ENCODE measurements around the gene ZNG1A.
"Not testable (repeated sequence)": the region's sequence is repeated elsewhere in the genome, so short reads cannot be mapped to it uniquely, and the experiment has no call there.

Gene ZNG1A

DNA sequence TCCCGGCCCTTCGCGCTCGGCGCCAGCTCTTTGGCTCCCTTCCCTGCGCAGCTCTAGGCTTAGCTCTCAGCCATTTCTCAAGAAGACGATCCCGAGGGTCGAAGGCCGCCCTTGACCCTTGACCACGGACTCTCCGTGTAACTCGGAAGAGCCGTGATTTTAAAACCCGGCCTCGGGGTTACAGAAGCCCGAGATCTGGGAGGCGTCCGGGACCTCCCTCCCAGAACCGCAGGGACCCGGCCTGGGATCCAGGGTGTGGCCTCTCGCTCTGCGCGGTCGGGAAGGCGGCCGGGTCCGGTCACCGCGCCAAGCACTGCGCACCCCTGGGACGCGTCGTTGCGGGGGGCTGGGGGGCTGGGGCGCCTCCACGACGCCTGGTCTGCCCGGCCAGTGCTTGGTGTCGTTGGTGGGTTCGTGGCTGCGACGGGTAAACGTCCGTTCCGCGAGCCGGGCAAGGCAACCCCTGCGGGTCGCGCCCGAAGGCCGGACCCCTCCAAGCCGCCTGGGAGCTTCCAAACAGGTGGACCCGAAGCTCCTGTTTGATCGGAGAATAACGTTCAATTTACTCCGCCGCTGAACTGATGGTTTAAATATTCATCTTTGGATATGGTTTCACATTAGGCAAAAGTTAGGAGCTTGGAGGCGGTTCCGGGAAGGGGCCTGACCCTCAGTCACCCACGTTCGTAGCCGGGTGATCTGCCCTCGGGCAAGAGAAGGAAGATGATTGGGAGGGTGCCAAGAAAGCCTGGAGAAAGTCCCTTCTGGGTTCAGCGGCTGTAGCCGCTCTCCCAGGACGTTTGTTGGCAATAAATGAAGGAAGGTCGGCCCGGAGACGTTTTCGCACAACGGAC, 64.4 kb downstream of the ZNG1A start:
- FAIRE-seq; DNase-seq (ENCODE audit: insufficient read length, low spot score): not testable (repeated sequence)

DNA sequence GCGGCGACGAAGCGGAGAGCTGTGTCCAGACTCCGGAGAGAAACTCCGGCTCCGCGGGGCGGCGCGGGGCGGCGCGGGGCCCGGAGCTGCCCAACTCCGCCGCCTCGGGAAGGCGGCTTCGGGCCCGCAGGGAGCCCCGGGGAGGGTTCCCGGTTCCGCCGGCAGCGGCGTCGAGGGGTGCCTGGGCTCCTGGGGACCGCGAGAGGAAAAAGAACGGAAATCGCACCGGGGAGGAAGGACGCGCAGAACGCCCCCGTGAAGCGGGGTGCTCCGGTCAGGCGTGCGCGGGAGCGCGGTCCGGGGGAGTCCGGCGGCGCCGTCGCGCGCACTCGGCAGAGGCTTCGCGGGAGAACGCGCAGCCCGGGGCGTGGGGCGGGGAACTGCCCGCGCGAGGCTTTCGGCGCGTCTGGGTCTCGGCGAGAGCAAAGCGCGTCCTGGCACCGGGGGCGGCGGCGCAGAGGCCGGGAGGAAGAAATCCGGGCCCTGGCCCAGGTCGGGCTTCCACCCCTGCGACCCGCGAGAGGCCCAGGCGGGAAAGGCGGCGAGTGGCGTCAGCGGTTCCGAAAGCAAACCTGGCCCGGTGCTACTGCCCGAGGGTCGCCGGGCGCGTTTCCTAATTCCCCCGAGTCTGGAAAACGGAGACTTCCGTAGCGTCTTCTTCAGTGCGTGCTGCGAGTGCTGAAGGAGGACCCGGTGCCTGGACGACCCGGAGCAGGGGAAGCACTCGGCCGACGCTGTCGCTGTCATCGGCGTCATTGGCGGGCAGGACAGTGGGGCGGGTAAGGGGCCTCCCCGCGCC, 65.2 kb downstream of the ZNG1A start:
- FAIRE-seq; DNase-seq (ENCODE audit: insufficient read length, low spot score): not testable (repeated sequence)

DNA sequence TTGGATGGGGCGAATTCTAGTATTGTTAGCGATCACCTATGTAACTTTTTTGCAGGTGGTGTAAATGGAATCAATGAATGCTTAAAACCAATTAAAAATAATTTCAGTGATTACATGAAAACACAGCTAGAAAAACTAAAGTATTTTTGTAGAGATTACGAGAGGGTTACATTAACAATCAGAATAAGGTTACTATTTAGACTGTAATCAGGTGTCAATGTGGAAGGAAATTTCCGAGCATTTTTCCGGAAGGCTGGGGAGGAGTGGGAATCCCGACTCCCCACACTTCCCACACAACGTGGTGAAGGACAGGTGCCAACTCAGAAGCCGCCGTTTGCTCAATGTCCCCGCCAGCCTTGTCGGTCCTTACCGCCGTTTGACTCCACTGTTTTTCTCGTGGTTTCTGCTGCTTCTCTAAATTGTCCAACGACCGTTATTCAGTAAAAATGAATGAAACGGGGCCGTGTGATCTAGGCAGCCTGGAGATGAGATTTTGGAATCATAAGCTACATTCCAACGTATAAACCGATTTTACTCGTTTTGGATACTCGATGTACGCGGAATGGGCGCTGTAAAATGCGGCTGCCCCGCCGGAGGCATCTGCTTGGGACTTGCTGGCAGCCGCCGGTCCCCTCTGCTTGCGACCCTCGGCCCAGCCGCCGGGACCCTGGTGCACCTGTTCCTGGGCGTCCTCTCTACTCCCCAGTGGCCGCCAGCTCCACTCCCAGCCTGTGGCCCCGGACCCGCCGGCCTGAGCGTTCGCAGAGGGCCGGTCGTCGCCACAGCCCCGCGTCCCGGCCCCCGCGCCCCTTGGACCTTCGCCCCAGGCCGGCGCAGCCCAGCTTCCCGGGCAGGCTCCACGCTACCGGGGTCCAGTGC, 66.0 kb downstream of the ZNG1A start:
- not testable (repeated sequence) for DNase-seq (ENCODE audit: insufficient read length, low spot score); FAIRE-seq

DNA sequence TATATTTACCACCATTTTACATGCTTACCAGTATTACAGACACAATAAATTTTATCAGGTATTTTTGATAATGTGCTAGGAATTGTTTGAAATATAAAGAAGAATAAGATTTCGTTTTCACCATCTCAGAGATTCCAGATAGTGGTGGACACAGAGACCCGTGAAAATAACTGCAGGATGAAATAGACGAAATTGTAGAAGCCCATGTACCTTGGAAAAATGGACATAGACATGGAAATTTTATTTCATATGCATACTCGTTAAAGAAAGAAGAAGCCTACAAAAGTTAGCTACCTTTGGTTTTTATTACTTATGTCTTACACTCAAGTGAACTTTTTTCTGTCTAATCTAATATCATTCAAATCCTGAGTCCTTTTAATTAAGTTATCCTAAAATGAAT, 68.2 kb downstream of the ZNG1A start:
- not testable (repeated sequence) for FAIRE-seq; DNase-seq (ENCODE audit: insufficient read length, low spot score)

DNA sequence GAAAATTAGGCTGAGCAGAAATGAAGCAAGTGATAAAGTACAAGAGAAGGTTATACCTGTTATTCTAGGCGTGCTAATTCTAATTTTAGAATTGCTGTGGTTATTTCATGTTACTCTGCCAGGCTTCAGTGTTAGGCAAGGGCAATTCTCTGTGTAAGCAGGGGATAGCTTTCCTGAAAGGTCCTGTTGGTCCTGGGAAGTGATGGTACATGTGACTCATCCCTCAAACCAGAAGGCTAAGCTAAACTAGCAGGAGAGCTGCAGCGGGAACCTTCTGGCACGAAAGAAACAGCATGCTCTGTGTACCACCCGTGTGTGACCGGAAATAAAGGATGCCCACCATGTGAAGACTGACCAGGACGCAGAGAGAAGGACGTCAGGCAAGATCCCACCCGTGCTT, 69.3 kb downstream of the ZNG1A start:
- DNase-seq (ENCODE audit: insufficient read length, low spot score); FAIRE-seq: not testable (repeated sequence)

DNA sequence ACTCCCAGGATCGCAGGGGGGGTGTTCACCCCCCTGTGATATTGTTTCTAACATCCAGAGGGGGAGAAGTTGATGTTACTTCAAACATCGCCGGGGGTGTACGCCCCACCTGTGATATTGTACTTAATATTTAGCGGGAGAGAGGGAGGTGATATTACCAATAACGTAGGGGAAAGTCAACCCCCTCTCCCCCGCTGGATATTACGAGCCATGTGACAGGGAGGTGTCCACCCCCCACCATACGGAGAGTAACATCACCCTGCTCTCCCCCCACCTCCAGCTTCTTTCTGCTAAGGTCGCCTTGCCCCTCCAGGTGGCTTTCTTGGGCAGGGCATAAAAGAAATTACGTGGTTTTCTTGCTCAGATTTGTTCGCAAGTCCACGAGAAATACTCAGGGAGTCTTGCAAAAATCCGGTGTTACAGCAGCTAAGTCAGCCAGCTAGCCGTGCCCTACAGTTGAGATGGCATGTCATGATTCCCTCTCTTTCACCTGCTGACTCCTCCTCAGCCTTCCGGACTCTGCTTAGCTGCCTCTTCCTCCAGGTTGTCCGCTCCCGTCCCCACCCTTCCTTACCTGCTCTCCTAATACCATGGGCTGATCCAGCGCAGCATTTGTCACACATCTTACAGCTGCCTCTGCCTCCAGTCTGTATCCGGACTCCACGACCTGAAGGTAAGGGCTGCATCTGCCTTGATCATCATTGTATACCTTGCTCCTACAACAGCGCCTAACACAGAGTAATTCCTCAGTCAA, 69.9 kb downstream of the ZNG1A start:
- FAIRE-seq; DNase-seq (ENCODE audit: insufficient read length, low spot score): not testable (repeated sequence)

DNA sequence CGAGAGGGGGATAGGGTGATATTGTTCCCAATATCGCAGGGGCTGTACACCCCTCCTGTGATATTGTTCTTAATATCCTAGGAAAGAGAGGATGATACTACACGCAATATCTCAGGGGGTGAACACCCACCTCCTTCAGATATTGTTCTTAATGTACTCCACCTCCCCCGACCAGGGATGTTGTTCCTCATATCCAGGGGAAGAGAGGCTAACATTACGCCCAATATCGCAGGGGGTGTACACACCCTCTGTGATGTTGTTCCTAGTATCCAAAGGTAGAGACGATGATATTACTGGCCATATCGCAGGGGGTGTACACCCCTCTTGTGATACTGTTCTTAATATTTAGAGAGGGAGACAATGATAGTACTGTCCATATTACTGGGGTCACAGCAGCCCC, 72.9 kb downstream of the ZNG1A start:
- FAIRE-seq; DNase-seq (ENCODE audit: insufficient read length, low spot score): not testable (repeated sequence)

DNA sequence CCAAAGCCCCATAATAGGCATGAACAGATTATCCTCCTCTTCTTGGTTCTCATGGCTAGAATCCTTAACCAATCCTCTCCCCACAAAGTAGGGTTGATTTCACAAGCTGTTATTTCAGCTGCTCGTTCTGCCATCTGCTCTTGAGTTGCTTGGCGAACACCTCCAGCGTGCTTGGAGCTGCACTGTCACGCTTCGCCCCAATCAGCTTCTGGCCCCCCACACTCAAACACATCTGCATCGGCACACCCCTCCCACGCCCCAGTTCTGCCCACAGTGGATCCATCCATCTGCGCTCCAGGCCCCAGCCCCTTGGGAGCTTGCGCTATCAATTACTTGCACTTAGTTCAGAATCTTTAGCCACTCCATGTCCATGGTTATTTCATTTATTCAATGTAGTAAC, 78.4 kb downstream of the ZNG1A start:
- FAIRE-seq; DNase-seq (ENCODE audit: insufficient read length, low spot score): not testable (repeated sequence)

DNA sequence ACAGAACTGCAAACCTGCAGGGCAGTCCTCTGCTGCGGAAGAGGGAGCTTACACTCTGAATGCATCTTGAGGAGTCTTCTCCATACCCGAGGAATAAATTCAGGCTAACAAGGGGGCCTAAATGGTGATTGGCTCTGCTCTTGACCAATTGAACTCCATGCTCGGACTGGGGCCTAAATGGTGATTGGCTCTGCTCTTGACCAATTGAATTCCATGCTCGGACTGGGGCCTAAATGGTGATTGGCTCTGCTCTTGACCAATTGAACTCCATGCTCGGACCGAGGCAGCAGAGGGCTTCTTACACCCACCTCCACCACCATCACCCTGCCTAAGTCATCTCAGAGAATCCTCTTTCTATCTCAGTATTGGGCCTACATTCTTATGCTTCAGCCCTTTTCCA, 79.0 kb downstream of the ZNG1A start:
- FAIRE-seq; DNase-seq (ENCODE audit: insufficient read length, low spot score): not testable (repeated sequence)

DNA sequence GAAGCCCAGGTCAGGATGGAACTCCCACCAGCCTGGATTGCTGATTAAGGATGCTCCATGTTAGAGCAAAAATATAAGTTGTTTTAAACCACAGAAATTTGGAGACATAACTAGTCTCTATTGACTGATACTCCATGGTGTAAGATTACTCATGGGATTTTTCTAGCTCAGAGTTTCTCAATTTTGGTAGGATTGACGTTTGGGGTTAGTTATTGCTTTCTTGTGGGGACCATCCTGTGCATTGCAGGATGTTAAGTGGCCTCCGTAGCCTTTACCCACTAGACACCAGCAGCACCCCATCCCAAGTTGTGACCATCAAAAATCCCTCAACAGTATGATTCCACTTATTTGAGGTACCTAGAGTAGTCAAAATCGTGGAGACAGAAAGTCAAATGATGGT, 80.1 kb downstream of the ZNG1A start:
- not testable (repeated sequence) for FAIRE-seq; DNase-seq (ENCODE audit: insufficient read length, low spot score)

DNA sequence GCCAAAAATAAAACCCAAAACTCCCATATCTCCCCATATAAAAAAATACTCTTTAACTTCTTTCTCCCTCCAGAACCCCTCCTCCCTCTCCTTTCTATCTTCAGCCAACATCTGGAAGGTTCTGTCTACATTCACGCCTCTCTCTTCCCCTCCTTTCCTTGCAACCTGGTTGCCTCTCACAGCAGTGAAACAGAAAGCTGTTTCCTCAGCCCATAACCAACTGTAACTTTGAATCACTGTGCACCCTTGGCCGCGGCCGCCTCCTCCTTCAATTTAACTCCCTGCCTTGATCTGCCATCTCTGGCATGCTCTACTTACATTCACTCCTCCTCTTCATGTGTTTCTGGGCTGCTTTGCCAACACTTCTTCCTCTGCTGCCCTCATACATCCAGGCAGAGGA, 83.9 kb downstream of the ZNG1A start:
- FAIRE-seq; DNase-seq (ENCODE audit: insufficient read length, low spot score): not testable (repeated sequence)

DNA sequence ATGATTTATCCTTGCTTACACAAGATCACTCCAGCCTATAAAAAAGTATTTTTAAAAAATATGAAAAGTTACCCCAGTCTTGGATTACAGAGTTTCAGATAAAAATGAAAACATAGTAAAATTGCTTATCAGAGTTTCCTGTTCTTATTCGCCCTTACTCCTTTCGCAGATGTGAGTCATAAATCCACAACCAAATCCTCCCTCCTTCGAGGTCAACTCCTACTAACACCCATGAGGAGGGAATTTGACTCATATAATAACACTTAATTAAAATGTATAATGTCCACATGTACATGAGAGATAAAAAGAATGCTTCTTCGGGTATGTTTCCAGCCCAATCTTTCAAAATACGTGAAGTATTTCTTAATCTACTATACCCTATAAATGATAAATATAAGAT, 84.5 kb downstream of the ZNG1A start:
- not testable (repeated sequence) for DNase-seq (ENCODE audit: insufficient read length, low spot score); FAIRE-seq

DNA sequence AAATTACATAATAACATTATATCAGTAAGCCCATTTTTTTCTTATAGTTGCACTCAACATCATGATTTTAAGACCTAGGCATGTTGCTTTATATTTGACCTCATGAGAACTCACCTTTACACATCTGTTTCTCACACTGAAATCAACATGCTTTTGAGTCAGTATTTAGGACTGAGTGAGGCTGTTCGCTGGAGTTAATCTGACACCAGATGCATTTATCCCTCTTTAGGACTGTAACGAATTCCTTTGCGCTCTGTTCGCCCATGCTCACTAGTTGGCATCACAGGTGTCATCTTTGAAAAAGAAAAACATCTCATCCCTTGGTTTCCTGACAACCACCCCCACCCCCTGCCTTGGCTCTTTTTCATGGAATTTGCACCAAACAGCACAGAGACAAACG, 84.9 kb downstream of the ZNG1A start:
- FAIRE-seq; DNase-seq (ENCODE audit: insufficient read length, low spot score): not testable (repeated sequence)

DNA sequence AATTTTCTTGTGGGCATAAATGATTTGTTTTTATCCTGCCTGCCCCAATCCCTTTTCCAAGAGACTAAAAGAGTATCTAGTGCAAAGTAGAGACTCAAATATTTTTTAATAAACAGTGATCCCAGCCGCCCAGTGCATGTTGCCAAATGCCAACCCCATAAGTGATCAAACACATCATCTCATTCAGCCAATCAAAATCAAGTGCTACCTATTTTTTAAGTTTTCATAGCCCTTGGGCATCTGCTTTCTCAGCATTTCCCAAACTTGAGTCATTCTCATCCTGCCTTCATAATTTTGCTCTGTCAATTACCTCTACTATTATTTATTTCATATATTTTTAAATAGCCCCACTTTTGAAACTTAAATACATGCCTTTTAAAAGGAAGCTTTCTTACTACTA, 88.0 kb downstream of the ZNG1A start:
- DNase-seq (ENCODE audit: insufficient read length, low spot score); FAIRE-seq: not testable (repeated sequence)

DNA sequence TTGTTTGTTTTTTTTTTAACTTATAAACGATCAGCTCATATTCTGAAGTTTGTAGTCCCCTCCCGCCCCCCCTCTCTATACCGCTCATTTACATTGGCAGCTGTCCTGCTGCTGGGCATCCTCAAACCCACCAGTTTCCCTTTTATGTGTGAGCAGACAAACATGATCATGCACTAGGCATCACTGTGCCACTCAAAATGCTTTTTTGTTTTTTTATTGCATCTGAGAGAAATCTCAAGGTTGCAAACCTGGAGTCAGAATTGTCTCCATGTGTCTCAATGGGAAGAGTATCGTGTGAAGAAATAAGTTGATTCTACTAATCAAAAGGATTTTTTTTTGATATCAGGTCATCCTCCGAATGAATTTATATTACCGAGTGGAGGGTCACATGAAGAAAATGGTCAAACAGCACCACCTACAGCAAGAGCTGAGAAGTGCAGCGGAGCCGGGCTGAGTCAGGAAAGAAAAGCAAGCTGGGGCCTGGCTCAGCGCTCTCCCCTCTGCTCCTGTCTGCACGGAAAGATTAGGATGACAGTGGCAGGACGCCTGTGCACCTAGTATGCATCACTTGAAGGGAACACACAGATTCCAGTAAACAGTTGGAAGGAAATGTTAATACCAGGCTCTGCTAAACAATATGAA, 90.3 kb downstream of the ZNG1A start:
- DNase-seq (ENCODE audit: insufficient read length, low spot score); FAIRE-seq: not testable (repeated sequence)

DNA sequence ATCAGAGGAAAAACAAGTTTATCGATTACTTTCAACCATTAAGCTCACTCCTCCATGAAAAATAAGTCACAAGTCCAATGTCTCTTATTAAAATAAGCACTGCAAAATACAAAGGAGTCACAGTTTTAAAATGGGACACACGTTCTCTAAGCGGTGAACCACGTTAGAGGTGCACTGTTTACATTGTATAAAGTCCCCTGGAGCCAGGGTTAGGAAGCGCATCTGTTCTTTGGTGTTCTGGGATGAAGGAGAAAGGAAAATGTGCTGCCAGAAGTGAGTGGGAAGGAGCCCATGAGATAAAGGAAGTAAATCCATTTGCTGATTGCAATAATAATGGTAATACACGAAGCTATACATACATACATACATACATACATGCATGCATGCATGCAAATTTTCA, 91.0 kb downstream of the ZNG1A start:
- not testable (repeated sequence) for DNase-seq (ENCODE audit: insufficient read length, low spot score); FAIRE-seq

DNA sequence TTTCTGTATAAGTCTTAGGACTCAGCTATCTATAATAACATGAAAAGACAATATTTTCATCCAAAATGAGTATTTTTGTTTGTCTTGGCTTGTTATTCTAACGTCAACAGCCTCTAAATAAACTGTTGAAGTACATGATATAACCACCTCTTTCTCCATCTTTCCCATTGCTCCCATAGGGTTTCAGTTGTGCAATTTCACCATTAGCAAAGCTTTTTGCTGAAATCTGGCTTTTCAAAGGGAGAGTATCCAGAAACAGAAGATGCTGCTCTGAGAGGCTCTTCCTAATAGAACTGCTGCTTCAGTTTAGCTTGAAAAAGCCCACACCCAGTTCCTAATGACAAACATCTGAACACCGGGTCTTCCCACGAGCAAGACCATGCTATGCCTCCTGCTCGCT, 91.8 kb downstream of the ZNG1A start:
- not testable (repeated sequence) for FAIRE-seq; DNase-seq (ENCODE audit: insufficient read length, low spot score)

DNA sequence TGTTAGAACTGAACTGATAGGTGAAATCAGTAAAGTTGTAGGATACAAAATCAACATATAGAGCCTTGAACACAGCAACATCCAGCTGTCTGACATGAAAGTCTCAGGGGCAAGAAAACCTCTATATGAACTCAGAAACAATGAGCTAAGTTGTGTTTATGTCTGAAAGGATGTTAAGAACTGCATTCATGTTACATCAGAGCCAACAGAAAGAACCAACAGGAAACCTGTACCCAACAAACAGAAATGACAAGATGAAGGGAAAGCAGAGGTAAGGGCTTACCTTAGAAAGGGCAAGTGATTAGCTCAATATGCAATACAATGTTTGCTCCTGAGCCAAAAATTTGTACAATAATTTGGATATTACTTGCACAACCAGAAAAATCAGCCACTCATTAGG, 92.2 kb downstream of the ZNG1A start:
- not testable (repeated sequence) for FAIRE-seq; DNase-seq (ENCODE audit: insufficient read length, low spot score)
